GM19193 (cell line): ENCODE results near the gene ME3.

Experiments used
- POLR2A ChIP-seq: IDR thresholded peaks from 4 replicates; pipeline ENCODE4 v1.6.1; 2011; ENCODE audit not compliant: insufficient read depth, insufficient read length; ENCODE audit errors: extremely low read depth

Gene ME3

GRCh38 chr11:86641537-86642261, 30.7 kb downstream of the ME3 start:
- TF ChIP-seq POLR2A: no peak

GRCh38 chr11:86639137-86639536, 33.3 kb downstream of the ME3 start:
- TF ChIP-seq POLR2A: no peak

GRCh38 chr11:86638673-86639072, 33.7 kb downstream of the ME3 start:
- no peak for TF ChIP-seq POLR2A

- TF ChIP-seq POLR2A: no peak
These were observed 34.4 kb downstream of the ME3 start for GRCh38 chr11:86637988-86638387.

- no peak for TF ChIP-seq POLR2A
These were observed 36.1 kb downstream of the ME3 start for GRCh38 chr11:86636275-86636674.

GRCh38 chr11:86632499-86633269, 39.7 kb downstream of the ME3 start:
- TF ChIP-seq POLR2A: no peak

- TF ChIP-seq POLR2A: no peak
These were observed 42.0 kb downstream of the ME3 start for GRCh38 chr11:86630229-86630981.

- no peak for TF ChIP-seq POLR2A
These were observed 43.2 kb downstream of the ME3 start for GRCh38 chr11:86629045-86629706.

GRCh38 chr11:86627776-86628455, 44.5 kb downstream of the ME3 start:
- TF ChIP-seq POLR2A: no peak

GRCh38 chr11:86625981-86626380, 46.4 kb downstream of the ME3 start:
- TF ChIP-seq POLR2A: no peak

- no peak for TF ChIP-seq POLR2A
These were observed 46.9 kb downstream of the ME3 start for GRCh38 chr11:86625544-86625943.

GRCh38 chr11:86624366-86624765, 48.0 kb downstream of the ME3 start:
- TF ChIP-seq POLR2A: no peak

- no peak for TF ChIP-seq POLR2A
These were observed 48.7 kb downstream of the ME3 start for GRCh38 chr11:86623736-86624135.

GRCh38 chr11:86623041-86623621, 49.3 kb downstream of the ME3 start:
- TF ChIP-seq POLR2A: no peak
